Osteoblast (primary cell): ENCODE results near the gene WDR86. TPM values are rescaled to one million over a fixed set of nuclear protein-coding genes. Genes with fewer than 3 reads are reported as not detected.

ENCODE experiments used
- DNase-seq: peaks from one replicate; pipeline ENCODE4 v3.0.0; 2011; ENCODE audit warnings: low spot score, mixed read lengths; ENCODE audit not compliant: insufficient read length; ENCODE audit errors: missing footprints
- H2AFZ ChIP-seq: 2 replicates; pipeline ENCODE4 v1.6.0; 2011; ENCODE audit warnings: mild to moderate bottlenecking, low read length
- H3K27ac ChIP-seq: 2 replicates; pipeline ENCODE4 v1.5.1; 2011; ENCODE audit warnings: mild to moderate bottlenecking, low read depth, low read length, moderate library complexity
- H3K27me3 ChIP-seq: 2 replicates; pipeline ENCODE4 v1.6.0; 2012; ENCODE audit warnings: mild to moderate bottlenecking, control low read depth, inconsistent platforms, low read length, moderate library complexity; ENCODE audit not compliant: insufficient read depth
- H3K36me3 ChIP-seq: 2 replicates; pipeline ENCODE4 v1.5.1; 2011; ENCODE audit warnings: mild to moderate bottlenecking, low read length, control low read depth, moderate library complexity; ENCODE audit not compliant: insufficient read depth
- H3K4me1 ChIP-seq: 2 replicates; pipeline ENCODE4 v1.5.1; 2011; ENCODE audit warnings: mild to moderate bottlenecking, low read length, control low read depth, moderate library complexity; ENCODE audit not compliant: insufficient read depth
- H3K4me2 ChIP-seq: 2 replicates; pipeline ENCODE4 v1.6.0; 2011; ENCODE audit warnings: mild to moderate bottlenecking, low read length; ENCODE audit not compliant: insufficient read depth
- H3K4me3 ChIP-seq: fragments of 200-600 bp; sonication (generic); 3 replicates; pipeline ENCODE4 v1.5.1; 2012; ENCODE audit warnings: mild to moderate bottlenecking, low read length, inconsistent platforms; ENCODE audit not compliant: insufficient read depth
- H3K79me2 ChIP-seq: 2 replicates; pipeline ENCODE4 v1.6.0; 2012; ENCODE audit warnings: mild to moderate bottlenecking, low read length, control low read depth, inconsistent platforms; ENCODE audit not compliant: insufficient read depth
- H3K9me3 ChIP-seq: 2 replicates; pipeline ENCODE4 v1.5.1; 2011; ENCODE audit warnings: low read depth, low read length, control low read depth
- H4K20me1 ChIP-seq: 2 replicates; pipeline ENCODE4 v1.6.0; 2012; ENCODE audit warnings: mild to moderate bottlenecking, low read length, control low read depth; ENCODE audit not compliant: insufficient read depth
- CTCF ChIP-seq: IDR thresholded peaks from 2 replicates; pipeline ENCODE4 v1.5.1; 2011; ENCODE audit warnings: mild to moderate bottlenecking, low read depth, low read length, moderate library complexity; ENCODE audit errors: extremely low read depth
- total RNA-seq: library from RNA; depleted of rRNA; stranded (reverse); fragments of >200 nt; gene quantifications from 2 replicates; pipeline ENCODE4 v1.2.3, GENCODE V29; 2012

Gene WDR86
- total RNA-seq, 1 donor: 15.6 TPM

- Histone ChIP-seq H3K9me3 (no peaks in the 10 kb centered on the region), H2AFZ (no peak overlapping the region), H3K36me3 (no peaks in the 10 kb centered on the region), H3K4me2 (no peak overlapping the region), H3K4me1 (no peaks in the 10 kb centered on the region), H4K20me1 (no peaks in the 10 kb centered on the region), H3K79me2 (no peaks in the 10 kb centered on the region), H3K27me3 (peaks cover 13% of the 10 kb centered on the region), H3K27ac (no peak overlapping the region), H3K4me3 (no peak overlapping the region)
- TF ChIP-seq CTCF: no peak
- DNase-seq: peak; percentile 71
Measured at GRCh38 chr7:151383638-151384351, 26.0 kb downstream of the WDR86 start.

- Histone ChIP-seq H3K4me1 (no peaks in the 10 kb centered on the region), H2AFZ (no peak overlapping the region), H3K4me2 (no peak overlapping the region), H3K27ac (no peak overlapping the region), H3K4me3 (no peak overlapping the region), H4K20me1 (no peaks in the 10 kb centered on the region), H3K9me3 (no peaks in the 10 kb centered on the region), H3K79me2 (no peaks in the 10 kb centered on the region), H3K27me3 (peaks cover 13% of the 10 kb centered on the region), H3K36me3 (no peaks in the 10 kb centered on the region)
- no peak for TF ChIP-seq CTCF
- peak; percentile 70 for DNase-seq
Measured at GRCh38 chr7:151382079-151382885, 27.6 kb downstream of the WDR86 start.

GRCh38 chr7:151381348-151382078, 28.3 kb downstream of the WDR86 start:
- no peaks in the 10 kb centered on the region for H3K4me1 ChIP-seq
- no peaks in the 10 kb centered on the region for H3K79me2 ChIP-seq
- H2AFZ ChIP-seq: no peak overlapping the region
- H3K9me3 ChIP-seq: no peaks in the 10 kb centered on the region
- H3K4me2 ChIP-seq: peak overlapping the region; percentile 23
- peaks cover 6% of the 10 kb centered on the region for H3K36me3 ChIP-seq
- peak; percentile 92 for DNase-seq
- peak overlapping the region; percentile 25 for H3K4me3 ChIP-seq
- H3K27ac ChIP-seq: no peak overlapping the region
- TF ChIP-seq CTCF: no peak
- H4K20me1 ChIP-seq: no peaks in the 10 kb centered on the region
- peaks cover 13% of the 10 kb centered on the region for H3K27me3 ChIP-seq

- no peak overlapping the region for H3K4me3 ChIP-seq
- H3K36me3 ChIP-seq: peaks cover 10% of the 10 kb centered on the region
- no peak overlapping the region for H2AFZ ChIP-seq
- no peak for DNase-seq
- no peaks in the 10 kb centered on the region for H4K20me1 ChIP-seq
- H3K9me3 ChIP-seq: no peaks in the 10 kb centered on the region
- no peaks in the 10 kb centered on the region for H3K79me2 ChIP-seq
- no peak for TF ChIP-seq CTCF
- no peaks in the 10 kb centered on the region for H3K4me1 ChIP-seq
- peaks cover 13% of the 10 kb centered on the region for H3K27me3 ChIP-seq
- no peak overlapping the region for H3K27ac ChIP-seq
- peak overlapping the region; percentile 23 for H3K4me2 ChIP-seq
Measured at GRCh38 chr7:151381098-151381347, 28.8 kb downstream of the WDR86 start.
